ENCODE results near the gene ALKBH8. TPM values are rescaled to one million over a fixed set of nuclear protein-coding genes. Genes with fewer than 3 reads are reported as not detected.
A peak's percentile ranks its signal among the peaks of the same experiment; 100 is the strongest.
"Not testable (repeated sequence)": the region's sequence is repeated elsewhere in the genome, so short reads cannot be mapped to it uniquely, and the experiment has no call there.

ALKBH8 gene
- total RNA-seq, 1 experiment from 2014 or later, result 2.0 TPM

- in situ Hi-C loops (cut with HindIII; ENCODE audit: low pct_unique_long_range_greater_than_20kb, low sequenced_read_pairs), result no loop called here
Observed at GRCh38 chr11:107581147-107581546, 15.6 kb upstream of the ALKBH8 start.

GRCh38 chr11:107579169-107579568 lies 13.6 kb upstream of the ALKBH8 start:
- DNase-seq (ENCODE audit: low read depth); in situ Hi-C loops (cut with HindIII; ENCODE audit: low pct_unique_long_range_greater_than_20kb, low sequenced_read_pairs): not testable (repeated sequence)

More at GRCh38 chr11:107581147-107581546, 15.6 kb upstream of the ALKBH8 start:
- DNase-seq (ENCODE audit: low read depth), result no peak

- in situ Hi-C loops (cut with HindIII; ENCODE audit: low pct_unique_long_range_greater_than_20kb, low sequenced_read_pairs), result no loop called here
- no peak for DNase-seq (ENCODE audit: low read depth)
Observed at GRCh38 chr11:107577346-107577711, 11.8 kb upstream of the ALKBH8 start.

- in situ Hi-C loops (cut with HindIII; ENCODE audit: low pct_unique_long_range_greater_than_20kb, low sequenced_read_pairs), result not testable (repeated sequence)
Observed at GRCh38 chr11:107576497-107577345, 11.2 kb upstream of the ALKBH8 start.

GRCh38 chr11:107573438-107573837 lies 7.9 kb upstream of the ALKBH8 start:
- in situ Hi-C loops (cut with HindIII; ENCODE audit: low pct_unique_long_range_greater_than_20kb, low sequenced_read_pairs), result no loop called here
- no peak for DNase-seq (ENCODE audit: low read depth)

More at GRCh38 chr11:107576497-107577345, 11.2 kb upstream of the ALKBH8 start:
- DNase-seq (ENCODE audit: low read depth), result peak; percentile 12

- DNase-seq (ENCODE audit: low read depth), result no peak
- in situ Hi-C loops (cut with HindIII; ENCODE audit: low pct_unique_long_range_greater_than_20kb, low sequenced_read_pairs), result no loop called here
Observed at GRCh38 chr11:107570015-107570414, 4.5 kb upstream of the ALKBH8 start.

GRCh38 chr11:107567739-107568335 lies 2.3 kb upstream of the ALKBH8 start:
- in situ Hi-C loops (cut with HindIII; ENCODE audit: low pct_unique_long_range_greater_than_20kb, low sequenced_read_pairs), result no loop called here
- DNase-seq (ENCODE audit: low read depth), result no peak

- in situ Hi-C loops (cut with HindIII; ENCODE audit: low pct_unique_long_range_greater_than_20kb, low sequenced_read_pairs), result no loop called here
- no peak for DNase-seq (ENCODE audit: low read depth)
Observed at GRCh38 chr11:107566569-107566968, 1.0 kb upstream of the ALKBH8 start.

- in situ Hi-C loops (cut with HindIII; ENCODE audit: low pct_unique_long_range_greater_than_20kb, low sequenced_read_pairs), result not testable (repeated sequence)
- DNase-seq (ENCODE audit: low read depth), result peak; percentile 15
Observed at GRCh38 chr11:107565955-107566501, 493 bp upstream of the ALKBH8 start.

GRCh38 chr11:107564877-107565218 lies 687 bp downstream of the ALKBH8 start:
- in situ Hi-C loops (cut with HindIII; ENCODE audit: low pct_unique_long_range_greater_than_20kb, low sequenced_read_pairs), result no loop called here
- DNase-seq (ENCODE audit: low read depth), result no peak

GRCh38 chr11:107563702-107564101 lies 1.8 kb downstream of the ALKBH8 start:
- in situ Hi-C loops (cut with HindIII; ENCODE audit: low pct_unique_long_range_greater_than_20kb, low sequenced_read_pairs), result no loop called here
- DNase-seq (ENCODE audit: low read depth), result peak; percentile 63

- in situ Hi-C loops (cut with HindIII; ENCODE audit: low pct_unique_long_range_greater_than_20kb, low sequenced_read_pairs), result no loop called here
- DNase-seq (ENCODE audit: low read depth), result peak; percentile 57
Observed at GRCh38 chr11:107562647-107563208, 2.8 kb downstream of the ALKBH8 start.

GRCh38 chr11:107561688-107562087 lies 3.8 kb downstream of the ALKBH8 start:
- DNase-seq (ENCODE audit: low read depth), result peak; percentile 6
- in situ Hi-C loops (cut with HindIII; ENCODE audit: low pct_unique_long_range_greater_than_20kb, low sequenced_read_pairs), result no loop called here

- no peak for DNase-seq (ENCODE audit: low read depth)
- in situ Hi-C loops (cut with HindIII; ENCODE audit: low pct_unique_long_range_greater_than_20kb, low sequenced_read_pairs), result no loop called here
Observed at GRCh38 chr11:107550304-107550703, 15.2 kb downstream of the ALKBH8 start.

- DNase-seq (ENCODE audit: low read depth), result no peak
- in situ Hi-C loops (cut with HindIII; ENCODE audit: low pct_unique_long_range_greater_than_20kb, low sequenced_read_pairs), result no loop called here
Observed at GRCh38 chr11:107549954-107550285, 15.6 kb downstream of the ALKBH8 start.

- DNase-seq (ENCODE audit: low read depth), result peak; percentile 10
- in situ Hi-C loops (cut with HindIII; ENCODE audit: low pct_unique_long_range_greater_than_20kb, low sequenced_read_pairs), result no loop called here
Observed at GRCh38 chr11:107549253-107549953, 16.1 kb downstream of the ALKBH8 start.

GRCh38 chr11:107547961-107548360 lies 17.6 kb downstream of the ALKBH8 start:
- DNase-seq (ENCODE audit: low read depth), result no peak
- in situ Hi-C loops (cut with HindIII; ENCODE audit: low pct_unique_long_range_greater_than_20kb, low sequenced_read_pairs), result no loop called here

GRCh38 chr11:107545101-107545514 lies 20.4 kb downstream of the ALKBH8 start:
- in situ Hi-C loops (cut with HindIII; ENCODE audit: low pct_unique_long_range_greater_than_20kb, low sequenced_read_pairs), result no loop called here
- DNase-seq (ENCODE audit: low read depth), result peak; percentile 71

GRCh38 chr11:107538821-107539220 lies 26.7 kb downstream of the ALKBH8 start:
- no peak for DNase-seq (ENCODE audit: low read depth)
- in situ Hi-C loops (cut with HindIII; ENCODE audit: low pct_unique_long_range_greater_than_20kb, low sequenced_read_pairs), result no loop called here

Data from Caki2 (cell line).